ENCODE results near the gene TMEM72. TPM values are rescaled to one million over a fixed set of nuclear protein-coding genes. Genes with fewer than 3 reads are reported as not detected.

TMEM72 gene
- total RNA-seq, 1 donor from 2014 or later = not detected

GRCh38 chr10:44924261-44925040 lies 13.3 kb downstream of the TMEM72 start:
- peaks cover 8% of the 10 kb centered on the region for H3K27me3 Mint-ChIP-seq (ENCODE audit: insufficient read depth, low read depth)
- H3K9me3 Mint-ChIP-seq = peaks cover 2% of the 10 kb centered on the region
- Histone ChIP-seq H2AFZ (replicated peaks) (no peak overlapping the region), H3K9me3 (ENCODE audit: low read depth) (no peaks in the 10 kb centered on the region), H4K20me1 (ENCODE audit: low read depth) (no peaks in the 10 kb centered on the region), H3K9ac (no peak overlapping the region), H3F3A (ENCODE audit: low read depth) (no peaks in the 10 kb centered on the region), H3K4me2 (no peak overlapping the region), H3K4me3 (no peak overlapping the region), H3K79me2 (ENCODE audit: low read depth) (no peaks in the 10 kb centered on the region), H3K36me3 (no peaks in the 10 kb centered on the region), H3K4me1 (peaks cover 4% of the 10 kb centered on the region), H3K27me3 (no peaks in the 10 kb centered on the region), H3K27ac (no peak overlapping the region)
- peak overlapping the region; percentile 25 for H3K27ac Mint-ChIP-seq
- no peaks in the 10 kb centered on the region for H3K4me1 Mint-ChIP-seq
- H3K36me3 Mint-ChIP-seq = no peaks in the 10 kb centered on the region
- no peak overlapping the region for H3K4me3 Mint-ChIP-seq
- no peak for DNase-seq (ENCODE audit: low spot score)
- no peak for TF ChIP-seq EZH2 (IDR thresholded peaks at IDR 0.05)

DNA sequence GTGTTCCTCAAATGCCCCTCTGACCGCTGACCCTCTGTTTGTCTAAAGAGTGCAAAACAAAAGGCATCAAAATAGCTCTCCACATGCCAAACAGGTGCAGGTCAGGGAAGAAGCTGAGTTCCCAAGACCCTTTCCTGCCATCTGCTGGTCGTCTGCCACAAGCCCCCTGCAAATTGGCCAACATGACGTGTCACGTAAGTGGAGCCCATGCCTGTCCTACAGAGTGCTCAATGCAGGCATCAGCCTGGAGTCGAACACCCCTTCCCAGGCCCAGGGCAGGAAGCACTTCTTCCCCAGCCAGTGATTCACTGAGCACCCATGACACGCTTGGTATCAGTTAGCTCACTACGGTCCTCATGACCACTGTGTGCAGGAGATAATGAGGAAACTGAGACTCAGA lies 14.1 kb downstream of the TMEM72 start:
- Histone ChIP-seq H3K9me3 (ENCODE audit: low read depth) (no peaks in the 10 kb centered on the region), H3K4me1 (peaks cover 4% of the 10 kb centered on the region), H3K4me2 (no peak overlapping the region), H3K9ac (no peak overlapping the region), H3K27ac (no peak overlapping the region), H3K27me3 (no peaks in the 10 kb centered on the region), H3K36me3 (no peaks in the 10 kb centered on the region), H3K79me2 (ENCODE audit: low read depth) (no peaks in the 10 kb centered on the region), H3K4me3 (no peak overlapping the region), H4K20me1 (ENCODE audit: low read depth) (no peaks in the 10 kb centered on the region), H3F3A (ENCODE audit: low read depth) (no peaks in the 10 kb centered on the region), H2AFZ (replicated peaks) (no peak overlapping the region)
- H3K4me1 Mint-ChIP-seq = no peaks in the 10 kb centered on the region
- H3K4me3 Mint-ChIP-seq = no peak overlapping the region
- no peak for TF ChIP-seq EZH2 (IDR thresholded peaks at IDR 0.05)
- TF ChIP-seq, protein P1, sequence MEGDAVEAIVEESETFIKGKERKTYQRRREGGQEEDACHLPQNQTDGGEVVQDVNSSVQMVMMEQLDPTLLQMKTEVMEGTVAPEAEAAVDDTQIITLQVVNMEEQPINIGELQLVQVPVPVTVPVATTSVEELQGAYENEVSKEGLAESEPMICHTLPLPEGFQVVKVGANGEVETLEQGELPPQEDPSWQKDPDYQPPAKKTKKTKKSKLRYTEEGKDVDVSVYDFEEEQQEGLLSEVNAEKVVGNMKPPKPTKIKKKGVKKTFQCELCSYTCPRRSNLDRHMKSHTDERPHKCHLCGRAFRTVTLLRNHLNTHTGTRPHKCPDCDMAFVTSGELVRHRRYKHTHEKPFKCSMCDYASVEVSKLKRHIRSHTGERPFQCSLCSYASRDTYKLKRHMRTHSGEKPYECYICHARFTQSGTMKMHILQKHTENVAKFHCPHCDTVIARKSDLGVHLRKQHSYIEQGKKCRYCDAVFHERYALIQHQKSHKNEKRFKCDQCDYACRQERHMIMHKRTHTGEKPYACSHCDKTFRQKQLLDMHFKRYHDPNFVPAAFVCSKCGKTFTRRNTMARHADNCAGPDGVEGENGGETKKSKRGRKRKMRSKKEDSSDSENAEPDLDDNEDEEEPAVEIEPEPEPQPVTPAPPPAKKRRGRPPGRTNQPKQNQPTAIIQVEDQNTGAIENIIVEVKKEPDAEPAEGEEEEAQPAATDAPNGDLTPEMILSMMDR (IDR thresholded peaks at IDR 0.05) = peak; percentile 74
- H3K9me3 Mint-ChIP-seq = peaks cover 2% of the 10 kb centered on the region
- H3K36me3 Mint-ChIP-seq = no peaks in the 10 kb centered on the region
- DNase-seq (ENCODE audit: low spot score) = peak; percentile 87
- no peak overlapping the region for H3K27ac Mint-ChIP-seq
- H3K27me3 Mint-ChIP-seq (ENCODE audit: insufficient read depth, low read depth) = peaks cover 8% of the 10 kb centered on the region

DNA sequence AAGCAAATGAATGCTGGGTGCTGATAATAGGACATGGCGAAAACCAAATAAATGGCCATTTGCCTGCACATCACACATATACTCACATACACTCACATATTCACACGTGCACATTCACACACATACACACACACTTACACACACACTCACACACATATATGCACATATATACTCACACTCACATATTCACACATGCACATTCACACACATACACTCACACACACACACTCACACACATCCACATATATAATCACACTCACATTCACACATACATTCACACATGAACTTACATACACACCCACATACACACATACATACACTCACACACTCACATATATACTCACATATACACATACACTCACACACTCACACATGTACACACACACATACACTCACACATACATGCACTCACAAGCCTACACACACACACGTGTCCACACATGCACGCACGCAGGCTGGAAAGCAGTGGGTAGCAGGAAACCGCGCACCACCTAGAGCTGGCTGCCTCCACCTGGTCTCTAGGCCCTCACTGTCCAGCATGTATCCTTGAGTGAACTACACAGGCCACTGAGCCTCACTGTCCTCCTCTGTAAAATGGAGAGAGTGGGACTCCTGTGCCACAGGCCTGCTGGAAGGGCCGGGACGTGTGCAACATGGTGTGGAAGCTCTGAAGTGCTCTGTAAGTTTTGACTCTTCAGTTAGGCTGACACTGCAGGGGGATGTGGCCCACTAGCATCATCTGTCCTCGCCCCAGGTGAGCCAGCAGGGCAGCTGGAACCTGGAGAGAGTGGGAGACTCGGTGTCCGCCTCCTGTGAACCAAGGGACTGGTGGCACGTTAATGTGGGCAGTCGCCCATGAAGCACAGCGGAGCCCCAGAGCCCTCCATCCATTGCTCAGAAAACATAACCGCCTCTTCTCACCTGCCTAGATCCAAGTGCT lies 14.9 kb downstream of the TMEM72 start:
- Mint-ChIP-seq H3K36me3 (no peaks in the 10 kb centered on the region), H3K9me3 (peaks cover under 1% of the 10 kb centered on the region), H3K27ac (no peak overlapping the region), H3K4me1 (no peaks in the 10 kb centered on the region), H3K27me3 (ENCODE audit: insufficient read depth, low read depth) (peaks cover 11% of the 10 kb centered on the region), H3K4me3 (no peak overlapping the region)
- TF ChIP-seq EZH2 (IDR thresholded peaks at IDR 0.05) = no peak
- TF ChIP-seq, protein P1 (IDR thresholded peaks at IDR 0.05) = no peak
- TF ChIP-seq EZH2phosphoT487 (IDR thresholded peaks at IDR 0.05) = no peak
- Histone ChIP-seq H3K27me3 (no peaks in the 10 kb centered on the region), H3K27ac (no peak overlapping the region), H3K4me1 (peaks cover 4% of the 10 kb centered on the region), H3K9ac (no peak overlapping the region), H3K4me3 (no peak overlapping the region), H3K36me3 (no peaks in the 10 kb centered on the region), H4K20me1 (ENCODE audit: low read depth) (no peaks in the 10 kb centered on the region), H3K79me2 (ENCODE audit: low read depth) (no peaks in the 10 kb centered on the region), H3F3A (ENCODE audit: low read depth) (no peaks in the 10 kb centered on the region), H2AFZ (replicated peaks) (no peak overlapping the region), H3K9me3 (ENCODE audit: low read depth) (no peaks in the 10 kb centered on the region), H3K4me2 (no peak overlapping the region)
- DNase-seq (ENCODE audit: low spot score) = no peak
